Measurements from ENCODE around the gene METTL26. TPM values are rescaled to one million over a fixed set of nuclear protein-coding genes. Genes with fewer than 3 reads are reported as not detected.
A peak's percentile ranks its signal among the peaks of the same experiment; 100 is the strongest.

METTL26 gene
- total and polyA plus RNA-seq, 2 of the 4 experiments (the other 2 are of a cell fraction): 46.8 to 128 TPM

GRCh38 chr16:645852-646678, 10.0 kb upstream of the METTL26 start:
- H4K5ac ChIP-seq (ENCODE audit: low read depth, low read length): no peak overlapping the region
- H2AK5ac ChIP-seq (ENCODE audit: low read depth, low read length): no peak overlapping the region; the same call in 1 of the 2 replicates
- H2AFZ ChIP-seq (replicated peaks; ENCODE audit: low read length, poor library complexity): no peak overlapping the region
- no peak overlapping the region for H3K4me3 ChIP-seq (ENCODE audit: insufficient read depth, low read depth, low read length)
- H3K4me1 ChIP-seq (ENCODE audit: control insufficient read depth, insufficient read depth, low read length): peaks cover 21% of the 10 kb centered on the region
- H3K79me1 ChIP-seq (ENCODE audit: low read depth in 1 of 2, low read length in 2 of 2): peaks cover 13 to 58% of the 10 kb centered on the region in 2 experiments; a peak in 3 of 4 replicates
- no peaks in the 10 kb centered on the region for H3K9me3 ChIP-seq (ENCODE audit: control insufficient read depth, insufficient read depth, low read length)
- H2BK5ac ChIP-seq (ENCODE audit: low read depth, low read length, poor library complexity, severe bottlenecking): no peak overlapping the region
- peak overlapping the region; percentile 5 for H2AK9ac ChIP-seq (replicated peaks; ENCODE audit: low read depth, low read length, poor library complexity)
- H2BK120ac ChIP-seq (ENCODE audit: low read depth, low read length): no peak overlapping the region
- peaks cover 15% of the 10 kb centered on the region for H3K9me1 ChIP-seq (ENCODE audit: insufficient read depth, low read length)
- POLR2A ChIA-PET (ENCODE audit: unreplicated experiment): no interaction called here
- H3K9ac ChIP-seq (ENCODE audit: low read depth, low read length): no peak overlapping the region
- no peak overlapping the region for H2BK20ac ChIP-seq (ENCODE audit: low read depth, low read length)
- no peak overlapping the region for H3K4me2 ChIP-seq (ENCODE audit: low read depth, low read length)
- no peak overlapping the region for H2BK15ac ChIP-seq (ENCODE audit: low read depth, low read length)
- H3K27me3 ChIP-seq (ENCODE audit: control insufficient read depth, insufficient read depth, low read length): no peaks in the 10 kb centered on the region
- no TSS peak for BruUV-seq (replicated peaks)
- intact Hi-C loops (cut with micrococcal nuclease) (no loop called here), dilution Hi-C loops (cut with HindIII; ENCODE audit: low sequenced_read_pairs, unreplicated experiment) (no loop called here), in situ Hi-C loops (cut with MboI; ENCODE audit: low sequenced_read_pairs) (loop anchor here (10.0 kb wide), 1 partner anchor 251 kb away; the partner anchor contains the start of gene NME4)
- no peak overlapping the region for H3K27ac ChIP-seq (ENCODE audit: insufficient read depth, low read length)
- no peak overlapping the region for H4K91ac ChIP-seq (ENCODE audit: insufficient read depth, low read depth, low read length)
- H3K56ac ChIP-seq (ENCODE audit: extremely low read depth, insufficient read depth, low read length): no peak overlapping the region
- ATAC-seq (ENCODE audit: low read depth) (no peak), DNase-seq (no peak)
- H3K4ac ChIP-seq (ENCODE audit: low read depth, low read length): no peak overlapping the region
- WGBS, 2 experiments (ENCODE audit: extremely low coverage in 2 of 2, insufficient read length in 1 of 2): 97% methylated on average over 9 of the region's 32 CpGs; no CpG with 5 or more reads in 1 of the 2 experiments
- no peak overlapping the region for H3K23ac ChIP-seq (ENCODE audit: low read depth, low read length)
- H3K18ac ChIP-seq (ENCODE audit: low read depth, low read length): no peak overlapping the region
- H4K20me1 ChIP-seq (ENCODE audit: insufficient read depth, low read length): no peaks in the 10 kb centered on the region; the same call in 1 of the 2 replicates
- no peak overlapping the region for H3K14ac ChIP-seq (replicated peaks; ENCODE audit: low read depth, low read length)
- no peaks in the 10 kb centered on the region for H3K36me3 ChIP-seq (ENCODE audit: control insufficient read depth, insufficient read depth, low read length)
- no peak overlapping the region for H4K8ac ChIP-seq (ENCODE audit: low read depth in 2 of 2, low read length in 2 of 2)
- CTCF ChIA-PET: no interaction called here
- no peak for TF ChIP-seq NFE2L2 (IDR thresholded peaks at IDR 0.05; ENCODE audit: low read depth, low read length)
- TF ChIP-seq POLR2A (IDR thresholded peaks at IDR 0.05; ENCODE audit: low read depth, low read length): no peak
- TF ChIP-seq RAD21 (IDR thresholded peaks at IDR 0.05; ENCODE audit: low read length): no peak
- TF ChIP-seq RCOR1 (IDR thresholded peaks at IDR 0.05; ENCODE audit: insufficient replicate concordance, low read length): no peak
- TF ChIP-seq MXI1 (IDR thresholded peaks at IDR 0.05; ENCODE audit: borderline replicate concordance, low read depth, low read length): no peak
- TF ChIP-seq USF2 (IDR thresholded peaks at IDR 0.05; ENCODE audit: low read depth, low read length): no peak
- no peak for TF ChIP-seq SMC3 (IDR thresholded peaks at IDR 0.05; ENCODE audit: low read depth, low read length)
- no peak for TF ChIP-seq BHLHE40 (IDR thresholded peaks at IDR 0.05; ENCODE audit: low read depth, low read length)
- no peak for TF ChIP-seq MAFK (IDR thresholded peaks at IDR 0.05; ENCODE audit: low read depth, low read length)
- TF ChIP-seq CTCF (conservative IDR thresholded peaks at IDR 0.05; ENCODE audit: low read depth, low read length): no peak
- TF ChIP-seq ELK1 (IDR thresholded peaks at IDR 0.05; ENCODE audit: borderline replicate concordance, low read depth, low read length): no peak
- TF ChIP-seq CHD1 (IDR thresholded peaks at IDR 0.05; ENCODE audit: low read depth, low read length): no peak
- TF ChIP-seq FOS (IDR thresholded peaks at IDR 0.05; ENCODE audit: low read depth, low read length): no peak
- TF ChIP-seq CEBPB (IDR thresholded peaks at IDR 0.05; ENCODE audit: low read depth, low read length): no peak
- TF ChIP-seq RFX5 (IDR thresholded peaks at IDR 0.05; ENCODE audit: low read depth, low read length): no peak

All from IMR-90 (cell line).